Activated CD4-positive, alpha-beta memory T cell treated with anti-CD3 and anti-CD28 coated beads for 36 hours (primary cell): ENCODE data around the gene PNMA1. TPM values are rescaled to one million over a fixed set of nuclear protein-coding genes. Genes with fewer than 3 reads are reported as not detected.

Source experiments
- CTCF ChIA-PET: fragments of 350-600 bp; sonication (Branson Sonifier 250); formaldehyde crosslinking; loops from one replicate; lab custom pipeline; 2021; ENCODE audit warnings: antibody characterized with exemption, inconsistent platforms; lab: Charles Lee
- POLR2A ChIA-PET: fragments of 350-600 bp; sonication (Branson Sonifier 250); formaldehyde crosslinking; loops from one replicate; lab custom pipeline; 2021; ENCODE audit warnings: antibody characterized with exemption; lab: Charles Lee
- DNase-seq: peaks from one replicate; pipeline ENCODE4 v3.0.0-alpha.2; 2020
- H3K27ac Mint-ChIP-seq: one replicate; pipeline ENCODE4 v1.8.0; 2021; ENCODE audit warnings: mixed read lengths
- H3K27me3 Mint-ChIP-seq: one replicate; pipeline ENCODE4 v1.8.0; 2021; ENCODE audit warnings: mixed read lengths
- H3K36me3 Mint-ChIP-seq: one replicate; pipeline ENCODE4 v1.8.0; 2021; ENCODE audit warnings: mixed read lengths
- H3K4me1 Mint-ChIP-seq: one replicate; pipeline ENCODE4 v1.8.0; 2021; ENCODE audit warnings: low read depth, mixed read lengths
- H3K4me3 Mint-ChIP-seq: one replicate; pipeline ENCODE4 v1.8.0; 2021; ENCODE audit warnings: mild to moderate bottlenecking, mixed read lengths
- H3K9me3 Mint-ChIP-seq: one replicate; pipeline ENCODE4 v1.8.0; 2021; ENCODE audit warnings: mixed read lengths
- intact Hi-C: fragments of 100-400 bp; cut with micrococcal nuclease; formaldehyde crosslinking; loops from one replicate; pipeline ENCODE4 v1.15.1; 2023
- total RNA-seq, 2 experiments: library from RNA; stranded (reverse); gene quantifications; one replicate each; pipeline ENCODE4 v1.2.3, GENCODE V29; 2021

PNMA1 gene
- total RNA-seq, 2 experiments from 2014 or later, result 28.2 to 28.3 TPM

DNA sequence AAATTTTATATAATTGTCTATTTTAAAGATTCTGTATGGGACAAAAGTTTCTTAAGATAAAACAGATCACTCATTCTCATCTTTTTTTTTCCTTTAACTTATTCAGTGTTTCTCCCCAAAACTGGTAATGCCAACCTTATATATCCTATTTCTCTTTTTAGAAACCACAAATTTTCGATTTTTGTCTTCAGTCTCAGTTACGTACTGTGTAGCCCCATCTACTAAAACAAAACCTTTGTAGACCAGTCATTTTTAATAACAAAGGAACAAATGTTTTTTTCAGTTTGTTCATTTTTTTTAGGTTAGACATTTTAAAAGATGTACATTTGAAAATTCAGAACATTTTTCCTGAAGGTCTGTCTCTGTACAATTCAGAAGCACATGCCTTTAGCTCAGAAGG is 18.2 kb downstream of the PNMA1 start:
- H3K27me3 Mint-ChIP-seq, result no peaks in the 10 kb centered on the region
- peaks cover 35% of the 10 kb centered on the region for H3K4me1 Mint-ChIP-seq
- H3K4me3 Mint-ChIP-seq, result peak overlapping the region; percentile 55

DNA sequence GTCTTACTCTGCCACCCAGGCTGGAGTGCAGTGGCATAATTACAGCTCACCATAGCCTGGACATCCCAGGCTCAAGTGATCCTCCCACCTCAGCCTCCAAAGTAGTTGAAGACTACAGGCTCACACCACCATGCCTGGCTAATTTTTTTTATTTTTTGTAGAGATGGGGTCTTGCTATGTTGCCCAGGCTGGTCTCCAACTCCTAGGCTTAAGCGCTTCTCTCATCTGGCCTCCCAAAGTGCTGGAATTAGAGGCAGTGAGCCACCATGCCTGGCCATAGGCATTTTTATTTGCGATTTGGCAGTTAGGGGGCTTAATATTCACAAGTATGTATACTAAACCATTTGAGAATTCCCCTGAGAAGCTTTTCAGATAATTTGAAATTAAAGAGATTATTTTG is 19.1 kb downstream of the PNMA1 start:
- H3K36me3 Mint-ChIP-seq, result peaks cover 1% of the 10 kb centered on the region
- no peaks in the 10 kb centered on the region for H3K9me3 Mint-ChIP-seq
- peaks cover 28% of the 10 kb centered on the region for H3K4me1 Mint-ChIP-seq
- POLR2A ChIA-PET, result interaction anchor here (0.6 kb wide), 1 partner anchor 188 kb away, joined by 4 read pairs; no protein-coding TSS in a partner anchor
- CTCF ChIA-PET, result no interaction called here
- no peak overlapping the region for H3K4me3 Mint-ChIP-seq
- H3K27me3 Mint-ChIP-seq, result no peaks in the 10 kb centered on the region
- intact Hi-C loops, result no loop called here
- H3K27ac Mint-ChIP-seq, result no peak overlapping the region
- no peak for DNase-seq

More for the DNA sequence above, 18.2 kb downstream of the PNMA1 start:
- H3K9me3 Mint-ChIP-seq, result no peaks in the 10 kb centered on the region
- peak overlapping the region; percentile 86 for H3K27ac Mint-ChIP-seq
- CTCF ChIA-PET, result no interaction called here
- POLR2A ChIA-PET, result interaction anchor here (2.0 kb wide), 1 partner anchor 17 kb away, joined by 9 read pairs; no protein-coding TSS in a partner anchor
- no peak for DNase-seq
- peaks cover 1% of the 10 kb centered on the region for H3K36me3 Mint-ChIP-seq
- intact Hi-C loops, result loop anchor here (1.0 to 2.0 kb wide), 5 partner anchors 16 to 389 kb away; partner anchors contain the start of genes ALDH6A1 and LIN52

GRCh38 chr14:73694083-73694482 is 20.1 kb downstream of the PNMA1 start:
- Mint-ChIP-seq H3K4me3 (no peak overlapping the region), H3K27me3 (no peaks in the 10 kb centered on the region), H3K27ac (no peak overlapping the region), H3K4me1 (peaks cover 25% of the 10 kb centered on the region), H3K9me3 (no peaks in the 10 kb centered on the region), H3K36me3 (peaks cover 4% of the 10 kb centered on the region)
- intact Hi-C loops, result no loop called here
- DNase-seq, result no peak
- CTCF ChIA-PET, result no interaction called here
- POLR2A ChIA-PET, result no interaction called here

GRCh38 chr14:73686901-73687300 is 27.3 kb downstream of the PNMA1 start:
- POLR2A ChIA-PET, result no interaction called here
- no peak overlapping the region for H3K4me3 Mint-ChIP-seq
- H3K27ac Mint-ChIP-seq, result no peak overlapping the region
- intact Hi-C loops, result no loop called here
- no peaks in the 10 kb centered on the region for H3K4me1 Mint-ChIP-seq
- no peak for DNase-seq
- peaks cover 2% of the 10 kb centered on the region for H3K36me3 Mint-ChIP-seq
- H3K27me3 Mint-ChIP-seq, result no peaks in the 10 kb centered on the region
- H3K9me3 Mint-ChIP-seq, result no peaks in the 10 kb centered on the region
- CTCF ChIA-PET, result no interaction called here

DNA sequence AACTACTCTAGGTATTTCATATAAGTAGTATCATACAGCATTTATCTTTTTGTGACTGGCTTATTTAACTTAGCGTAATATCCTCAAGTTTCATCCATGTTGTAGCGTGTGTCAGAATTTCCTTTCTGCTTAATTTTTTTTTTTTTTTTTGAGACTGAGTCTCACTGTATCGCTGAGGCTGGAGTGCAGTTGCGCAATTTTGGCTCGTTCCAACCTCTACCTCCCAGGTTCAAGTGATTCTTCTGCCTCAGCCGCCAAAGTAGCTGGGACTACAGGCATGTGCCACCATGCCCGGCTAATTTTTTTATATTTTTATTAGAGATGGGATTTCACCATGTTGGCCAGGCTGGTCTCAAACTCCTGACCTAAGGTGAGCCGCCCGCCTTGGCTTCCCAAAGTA is 28.9 kb downstream of the PNMA1 start:
- Mint-ChIP-seq H3K9me3 (no peaks in the 10 kb centered on the region), H3K4me1 (no peaks in the 10 kb centered on the region), H3K4me3 (no peak overlapping the region), H3K27me3 (no peaks in the 10 kb centered on the region), H3K36me3 (peaks cover 2% of the 10 kb centered on the region), H3K27ac (no peak overlapping the region)
- ChIA-PET CTCF (interaction anchor here (0.7 kb wide), 1 partner anchor 165 kb away, joined by 5 read pairs; no protein-coding TSS in a partner anchor), POLR2A (no interaction called here)
- intact Hi-C loops, result no loop called here
- DNase-seq, result no peak

GRCh38 chr14:73684627-73685026 is 29.6 kb downstream of the PNMA1 start:
- no peak overlapping the region for H3K27ac Mint-ChIP-seq
- H3K4me3 Mint-ChIP-seq, result no peak overlapping the region
- H3K27me3 Mint-ChIP-seq, result no peaks in the 10 kb centered on the region
- peaks cover 2% of the 10 kb centered on the region for H3K36me3 Mint-ChIP-seq
- no peak for DNase-seq
- H3K9me3 Mint-ChIP-seq, result no peaks in the 10 kb centered on the region
- intact Hi-C loops, result no loop called here
- POLR2A ChIA-PET, result no interaction called here
- H3K4me1 Mint-ChIP-seq, result no peaks in the 10 kb centered on the region
- CTCF ChIA-PET, result no interaction called here

DNA sequence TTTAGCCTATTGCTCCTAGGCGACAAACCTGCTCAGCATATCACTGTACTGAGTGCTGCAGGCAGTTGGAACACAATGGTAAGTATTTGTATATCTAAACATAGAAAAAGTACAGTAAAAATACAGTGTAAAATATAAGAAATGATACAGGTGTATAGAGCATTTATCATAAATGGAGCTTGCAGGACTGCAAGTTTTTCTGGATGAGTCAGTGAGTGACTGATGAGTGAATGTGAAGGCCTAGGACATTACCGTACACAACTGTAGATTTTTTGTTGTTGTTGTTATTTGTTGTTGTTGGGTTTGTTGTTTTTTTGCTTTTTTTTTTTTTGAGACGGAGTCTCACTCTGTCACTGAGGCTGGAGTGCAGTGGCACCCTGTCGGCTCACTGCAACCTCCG is 33.4 kb downstream of the PNMA1 start:
- Mint-ChIP-seq H3K27ac (no peak overlapping the region), H3K9me3 (no peaks in the 10 kb centered on the region), H3K27me3 (no peaks in the 10 kb centered on the region), H3K4me3 (no peak overlapping the region), H3K36me3 (no peaks in the 10 kb centered on the region), H3K4me1 (no peaks in the 10 kb centered on the region)
- intact Hi-C loops, result no loop called here
- POLR2A ChIA-PET, result no interaction called here
- no peak for DNase-seq
- CTCF ChIA-PET, result no interaction called here

GRCh38 chr14:73678698-73679097 is 35.5 kb downstream of the PNMA1 start:
- intact Hi-C loops, result no loop called here
- H3K9me3 Mint-ChIP-seq, result no peaks in the 10 kb centered on the region
- no peak for DNase-seq
- H3K4me3 Mint-ChIP-seq, result no peak overlapping the region
- no peaks in the 10 kb centered on the region for H3K36me3 Mint-ChIP-seq
- H3K27me3 Mint-ChIP-seq, result no peaks in the 10 kb centered on the region
- H3K27ac Mint-ChIP-seq, result no peak overlapping the region
- POLR2A ChIA-PET, result no interaction called here
- CTCF ChIA-PET, result interaction anchor here (0.6 kb wide), 1 partner anchor 195 kb away, joined by 3 read pairs; no protein-coding TSS in a partner anchor
- H3K4me1 Mint-ChIP-seq, result no peaks in the 10 kb centered on the region

DNA sequence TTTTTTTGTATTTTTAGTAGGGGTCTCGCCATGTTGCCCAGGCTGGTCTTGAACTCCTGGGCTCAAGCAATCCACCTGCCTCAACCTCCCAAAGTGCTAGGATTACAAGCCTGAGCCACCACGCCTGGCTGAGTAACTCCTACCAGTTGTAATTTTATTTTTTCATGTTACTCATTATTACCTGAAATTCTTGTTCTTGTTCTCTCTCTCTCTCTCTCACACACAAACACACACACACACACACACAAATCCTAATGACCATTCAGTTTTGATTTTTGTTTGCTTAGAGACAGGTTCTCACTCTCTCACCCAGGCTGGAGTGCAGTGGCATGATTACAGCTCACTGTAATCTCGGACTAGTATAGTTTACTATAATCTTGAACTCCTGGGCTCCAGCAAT is 39.2 kb downstream of the PNMA1 start:
- ChIA-PET POLR2A (no interaction called here), CTCF (interaction anchor here (0.6 kb wide), 1 partner anchor 513 kb away, joined by 4 read pairs; no protein-coding TSS in a partner anchor)
- H3K9me3 Mint-ChIP-seq, result no peaks in the 10 kb centered on the region
- no peaks in the 10 kb centered on the region for H3K4me1 Mint-ChIP-seq
- no peak overlapping the region for H3K4me3 Mint-ChIP-seq
- DNase-seq, result no peak
- no peaks in the 10 kb centered on the region for H3K36me3 Mint-ChIP-seq
- no peak overlapping the region for H3K27ac Mint-ChIP-seq
- no peaks in the 10 kb centered on the region for H3K27me3 Mint-ChIP-seq
- intact Hi-C loops, result no loop called here

GRCh38 chr14:73667854-73668253 is 46.3 kb downstream of the PNMA1 start:
- no peak overlapping the region for H3K4me3 Mint-ChIP-seq
- CTCF ChIA-PET, result no interaction called here
- intact Hi-C loops, result no loop called here

GRCh38 chr14:73666583-73666982 is 47.6 kb downstream of the PNMA1 start:
- no peak for DNase-seq
- Mint-ChIP-seq H3K27me3 (no peaks in the 10 kb centered on the region), H3K27ac (no peak overlapping the region), H3K9me3 (no peaks in the 10 kb centered on the region), H3K36me3 (peaks cover 3% of the 10 kb centered on the region), H3K4me3 (no peak overlapping the region), H3K4me1 (no peaks in the 10 kb centered on the region)
- intact Hi-C loops, result no loop called here
- ChIA-PET CTCF (no interaction called here), POLR2A (no interaction called here)

More at GRCh38 chr14:73667854-73668253, 46.3 kb downstream of the PNMA1 start:
- POLR2A ChIA-PET, result no interaction called here
- no peaks in the 10 kb centered on the region for H3K9me3 Mint-ChIP-seq
- no peaks in the 10 kb centered on the region for H3K4me1 Mint-ChIP-seq
- no peak for DNase-seq
- H3K27me3 Mint-ChIP-seq, result no peaks in the 10 kb centered on the region
- H3K36me3 Mint-ChIP-seq, result peaks cover 3% of the 10 kb centered on the region
- no peak overlapping the region for H3K27ac Mint-ChIP-seq

GRCh38 chr14:73665130-73665529 is 49.1 kb downstream of the PNMA1 start:
- ChIA-PET CTCF (no interaction called here), POLR2A (interaction anchor here (0.6 kb wide), 1 partner anchor 1518 kb away, joined by 3 read pairs; no protein-coding TSS in a partner anchor)
- Mint-ChIP-seq H3K36me3 (peaks cover 3% of the 10 kb centered on the region), H3K4me1 (no peaks in the 10 kb centered on the region), H3K9me3 (no peaks in the 10 kb centered on the region), H3K4me3 (no peak overlapping the region), H3K27ac (no peak overlapping the region), H3K27me3 (no peaks in the 10 kb centered on the region)
- intact Hi-C loops, result no loop called here
- DNase-seq, result no peak

DNA sequence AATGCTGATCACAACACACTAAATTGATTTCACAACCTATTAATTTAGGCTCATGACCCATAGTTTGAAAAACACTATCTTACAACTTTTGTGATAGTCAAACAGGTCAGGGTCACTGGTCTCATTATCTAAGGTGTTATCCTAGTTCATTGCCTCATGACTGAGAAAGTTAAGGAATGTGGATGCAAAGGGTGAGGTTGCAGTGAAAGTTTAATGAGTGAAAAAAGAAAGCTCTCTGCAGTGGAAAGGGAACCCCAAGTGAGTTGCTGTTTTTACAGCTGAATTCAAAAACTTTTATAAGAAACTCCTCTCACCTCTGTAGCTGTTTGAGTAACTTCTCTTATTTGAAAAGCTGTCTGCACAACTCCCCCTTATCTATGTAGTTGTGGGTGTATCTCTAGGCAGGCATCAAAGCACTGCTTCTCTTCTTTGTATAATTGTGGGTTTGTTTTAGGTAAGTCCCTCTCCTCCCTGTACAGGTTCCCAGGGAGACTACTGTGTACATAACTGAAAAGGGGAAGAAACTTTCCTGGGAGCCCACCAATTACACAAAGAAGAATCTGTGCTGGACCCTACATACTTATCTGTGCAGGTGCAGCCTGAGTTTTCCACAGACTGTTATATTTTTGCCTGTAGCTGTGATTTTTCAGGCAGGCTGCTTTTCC is 50.5 kb downstream of the PNMA1 start:
- no peak overlapping the region for H3K27ac Mint-ChIP-seq
- intact Hi-C loops, result loop anchor here (5.0 kb wide), 1 partner anchor 49 kb away; the partner anchor contains the start of gene PNMA1
- H3K4me1 Mint-ChIP-seq, result no peaks in the 10 kb centered on the region
- no peak for DNase-seq
- ChIA-PET CTCF (no interaction called here), POLR2A (no interaction called here)
- no peak overlapping the region for H3K4me3 Mint-ChIP-seq
- H3K36me3 Mint-ChIP-seq, result peaks cover 3% of the 10 kb centered on the region
- no peaks in the 10 kb centered on the region for H3K27me3 Mint-ChIP-seq
- H3K9me3 Mint-ChIP-seq, result no peaks in the 10 kb centered on the region
